Measurements from ENCODE around the gene GAK. TPM values are rescaled to one million over a fixed set of nuclear protein-coding genes. Genes with fewer than 3 reads are reported as not detected.

Gene GAK
- total and polyA plus RNA-seq, 2 of the 13 experiments (the other 11 are each of a cell fraction or from before 2014, with no cell fraction given) = 17.5 to 44.3 TPM

DNA sequence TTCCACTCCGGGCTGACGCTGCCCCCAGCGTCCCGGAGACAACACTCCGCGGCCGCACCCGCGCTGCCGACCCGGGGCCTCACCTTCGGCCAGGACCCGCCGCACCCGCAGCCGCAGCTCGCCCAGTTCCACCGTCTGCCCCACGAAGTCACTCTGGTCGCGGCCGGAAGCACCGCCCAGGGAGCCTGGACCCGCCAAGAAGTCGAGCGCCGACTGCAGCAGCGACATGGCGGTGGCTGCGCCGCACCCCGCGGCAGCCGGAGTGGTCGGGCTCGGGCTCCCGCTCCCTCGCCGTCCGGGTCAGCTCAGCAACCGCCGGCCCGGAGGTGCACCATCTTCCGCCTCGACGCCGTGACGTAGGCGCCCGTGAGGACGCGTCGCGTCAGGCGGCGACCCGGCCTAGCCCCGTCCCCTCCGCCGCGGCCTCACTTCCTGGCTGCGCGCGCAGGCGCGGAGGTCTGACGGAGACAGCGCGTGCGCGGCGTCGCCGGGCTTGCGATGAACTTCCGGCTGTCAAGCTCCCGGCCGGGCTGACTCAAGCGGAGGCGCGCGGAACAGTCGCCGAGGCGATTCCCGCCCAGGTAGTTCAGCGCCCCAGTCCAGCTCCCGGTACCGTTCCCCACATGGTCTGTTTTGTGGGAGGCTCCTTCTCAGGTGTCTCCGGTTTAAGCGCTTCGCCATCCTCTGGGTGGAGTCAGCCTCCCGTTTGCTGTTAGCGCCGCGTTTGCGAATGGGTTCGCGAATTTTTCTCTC is at the start of gene GAK, which contains the start of gene TMEM175 (continued):
- peak; percentile 99 for TF ChIP-seq ARID4A (CRISPR knock-in tag; IDR thresholded peaks at IDR 0.05; ENCODE audit: borderline replicate concordance)
- TF ChIP-seq HNRNPK (IDR thresholded peaks at IDR 0.05; ENCODE audit: low read depth, low read length, poor library complexity, severe bottlenecking) = no peak
- TF ChIP-seq TAF15 (IDR thresholded peaks at IDR 0.05; ENCODE audit: low read depth, low read length, poor library complexity, severe bottlenecking) = peak; percentile 63
- 0 out of 2 replicates have a peak, but pooled peaks have one; percentile 26 for TF ChIP-seq RAD21 (CRISPR knock-in tag; IDR thresholded peaks at IDR 0.05)
- no peak for TF ChIP-seq IKZF1 (IDR thresholded peaks at IDR 0.05)
- TF ChIP-seq ELF1 (CRISPR knock-in tag; IDR thresholded peaks at IDR 0.05) = peak; percentile 88
- TF ChIP-seq, protein P1, sequence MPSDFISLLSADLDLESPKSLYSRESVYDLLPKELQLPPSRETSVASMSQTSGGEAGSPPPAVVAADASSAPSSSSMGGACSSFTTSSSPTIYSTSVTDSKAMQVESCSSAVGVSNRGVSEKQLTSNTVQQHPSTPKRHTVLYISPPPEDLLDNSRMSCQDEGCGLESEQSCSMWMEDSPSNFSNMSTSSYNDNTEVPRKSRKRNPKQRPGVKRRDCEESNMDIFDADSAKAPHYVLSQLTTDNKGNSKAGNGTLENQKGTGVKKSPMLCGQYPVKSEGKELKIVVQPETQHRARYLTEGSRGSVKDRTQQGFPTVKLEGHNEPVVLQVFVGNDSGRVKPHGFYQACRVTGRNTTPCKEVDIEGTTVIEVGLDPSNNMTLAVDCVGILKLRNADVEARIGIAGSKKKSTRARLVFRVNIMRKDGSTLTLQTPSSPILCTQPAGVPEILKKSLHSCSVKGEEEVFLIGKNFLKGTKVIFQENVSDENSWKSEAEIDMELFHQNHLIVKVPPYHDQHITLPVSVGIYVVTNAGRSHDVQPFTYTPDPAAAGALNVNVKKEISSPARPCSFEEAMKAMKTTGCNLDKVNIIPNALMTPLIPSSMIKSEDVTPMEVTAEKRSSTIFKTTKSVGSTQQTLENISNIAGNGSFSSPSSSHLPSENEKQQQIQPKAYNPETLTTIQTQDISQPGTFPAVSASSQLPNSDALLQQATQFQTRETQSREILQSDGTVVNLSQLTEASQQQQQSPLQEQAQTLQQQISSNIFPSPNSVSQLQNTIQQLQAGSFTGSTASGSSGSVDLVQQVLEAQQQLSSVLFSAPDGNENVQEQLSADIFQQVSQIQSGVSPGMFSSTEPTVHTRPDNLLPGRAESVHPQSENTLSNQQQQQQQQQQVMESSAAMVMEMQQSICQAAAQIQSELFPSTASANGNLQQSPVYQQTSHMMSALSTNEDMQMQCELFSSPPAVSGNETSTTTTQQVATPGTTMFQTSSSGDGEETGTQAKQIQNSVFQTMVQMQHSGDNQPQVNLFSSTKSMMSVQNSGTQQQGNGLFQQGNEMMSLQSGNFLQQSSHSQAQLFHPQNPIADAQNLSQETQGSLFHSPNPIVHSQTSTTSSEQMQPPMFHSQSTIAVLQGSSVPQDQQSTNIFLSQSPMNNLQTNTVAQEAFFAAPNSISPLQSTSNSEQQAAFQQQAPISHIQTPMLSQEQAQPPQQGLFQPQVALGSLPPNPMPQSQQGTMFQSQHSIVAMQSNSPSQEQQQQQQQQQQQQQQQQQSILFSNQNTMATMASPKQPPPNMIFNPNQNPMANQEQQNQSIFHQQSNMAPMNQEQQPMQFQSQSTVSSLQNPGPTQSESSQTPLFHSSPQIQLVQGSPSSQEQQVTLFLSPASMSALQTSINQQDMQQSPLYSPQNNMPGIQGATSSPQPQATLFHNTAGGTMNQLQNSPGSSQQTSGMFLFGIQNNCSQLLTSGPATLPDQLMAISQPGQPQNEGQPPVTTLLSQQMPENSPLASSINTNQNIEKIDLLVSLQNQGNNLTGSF (CRISPR knock-in tag; IDR thresholded peaks at IDR 0.05) = no peak
- TF ChIP-seq TBP (CRISPR knock-in tag; IDR thresholded peaks at IDR 0.05) = no peak
- TF ChIP-seq, protein P2, sequence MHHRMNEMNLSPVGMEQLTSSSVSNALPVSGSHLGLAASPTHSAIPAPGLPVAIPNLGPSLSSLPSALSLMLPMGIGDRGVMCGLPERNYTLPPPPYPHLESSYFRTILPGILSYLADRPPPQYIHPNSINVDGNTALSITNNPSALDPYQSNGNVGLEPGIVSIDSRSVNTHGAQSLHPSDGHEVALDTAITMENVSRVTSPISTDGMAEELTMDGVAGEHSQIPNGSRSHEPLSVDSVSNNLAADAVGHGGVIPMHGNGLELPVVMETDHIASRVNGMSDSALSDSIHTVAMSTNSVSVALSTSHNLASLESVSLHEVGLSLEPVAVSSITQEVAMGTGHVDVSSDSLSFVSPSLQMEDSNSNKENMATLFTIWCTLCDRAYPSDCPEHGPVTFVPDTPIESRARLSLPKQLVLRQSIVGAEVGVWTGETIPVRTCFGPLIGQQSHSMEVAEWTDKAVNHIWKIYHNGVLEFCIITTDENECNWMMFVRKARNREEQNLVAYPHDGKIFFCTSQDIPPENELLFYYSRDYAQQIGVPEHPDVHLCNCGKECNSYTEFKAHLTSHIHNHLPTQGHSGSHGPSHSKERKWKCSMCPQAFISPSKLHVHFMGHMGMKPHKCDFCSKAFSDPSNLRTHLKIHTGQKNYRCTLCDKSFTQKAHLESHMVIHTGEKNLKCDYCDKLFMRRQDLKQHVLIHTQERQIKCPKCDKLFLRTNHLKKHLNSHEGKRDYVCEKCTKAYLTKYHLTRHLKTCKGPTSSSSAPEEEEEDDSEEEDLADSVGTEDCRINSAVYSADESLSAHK (CRISPR knock-in tag; IDR thresholded peaks at IDR 0.05; ENCODE audit: borderline replicate concordance) = no peak
- no peak; the same call in 1 of the 2 replicates for TF ChIP-seq MAF1 (CRISPR knock-in tag; IDR thresholded peaks at IDR 0.05; ENCODE audit: borderline replicate concordance)
- TF ChIP-seq ZSCAN29 (CRISPR knock-in tag; conservative IDR thresholded peaks at IDR 0.05) = peak; percentile 66; the same call in 1 of the 2 replicates
- TF ChIP-seq ZSCAN22 (CRISPR knock-in tag; IDR thresholded peaks at IDR 0.05) = no peak
- no peak for TF ChIP-seq SRSF9 (IDR thresholded peaks at IDR 0.05; ENCODE audit: borderline replicate concordance, insufficient read depth, low read depth, low read length, poor library complexity, severe bottlenecking)
- TF ChIP-seq ZEB1 (IDR thresholded peaks at IDR 0.05; ENCODE audit: insufficient replicate concordance, low read depth) = no peak
- no peak for TF ChIP-seq ZNF530 (CRISPR knock-in tag; IDR thresholded peaks at IDR 0.05; ENCODE audit: low read depth)
